GM18520 (cell line): Measurements from ENCODE around the gene PARK7.

ENCODE experiments used
- ATAC-seq: cut with Tn5 transposase; IDR thresholded peaks from one replicate; pipeline ENCODE4 v1.9.1; 2021; ENCODE audit not compliant: unreplicated experiment

Gene PARK7

GRCh38 chr1:8006037-8006963 lies 44.8 kb downstream of the PARK7 start:
- no peak for ATAC-seq

- ATAC-seq = no peak
Measured at GRCh38 chr1:8009043-8010002, 47.8 kb downstream of the PARK7 start.

- no peak for ATAC-seq
Measured at GRCh38 chr1:8010080-8010664, 48.7 kb downstream of the PARK7 start.

- ATAC-seq = no peak
Measured at GRCh38 chr1:8011016-8011415, 49.5 kb downstream of the PARK7 start.

GRCh38 chr1:8011923-8012858 lies 50.7 kb downstream of the PARK7 start:
- no peak for ATAC-seq

GRCh38 chr1:8012955-8013354 lies 51.4 kb downstream of the PARK7 start:
- no peak for ATAC-seq

GRCh38 chr1:8013399-8013798 lies 51.9 kb downstream of the PARK7 start:
- ATAC-seq = no peak

- no peak for ATAC-seq
Measured at GRCh38 chr1:8013800-8014199, 52.3 kb downstream of the PARK7 start.

GRCh38 chr1:8014381-8014988 lies 53.0 kb downstream of the PARK7 start:
- no peak for ATAC-seq

- ATAC-seq = no peak
Measured at GRCh38 chr1:8015036-8015808, 53.7 kb downstream of the PARK7 start.

GRCh38 chr1:8015809-8016165 lies 54.3 kb downstream of the PARK7 start:
- ATAC-seq = no peak

GRCh38 chr1:8016210-8016894 lies 54.8 kb downstream of the PARK7 start:
- ATAC-seq = no peak

- ATAC-seq = no peak
Measured at GRCh38 chr1:8016895-8017241, 55.4 kb downstream of the PARK7 start.

GRCh38 chr1:8017495-8018197 lies 56.1 kb downstream of the PARK7 start:
- no peak for ATAC-seq

- no peak for ATAC-seq
Measured at GRCh38 chr1:8018492-8019228, 57.1 kb downstream of the PARK7 start.

GRCh38 chr1:8019229-8019620 lies 57.7 kb downstream of the PARK7 start:
- ATAC-seq = no peak

GRCh38 chr1:8020032-8020431 lies 58.5 kb downstream of the PARK7 start:
- no peak for ATAC-seq
